ENCODE measurements around the gene RASAL1. TPM values are rescaled to one million over a fixed set of nuclear protein-coding genes. Genes with fewer than 3 reads are reported as not detected.

The RASAL1 gene
- total and polyA plus RNA-seq, 4 experiments from 2014 or later = 0.10 to 1.4 (median 0.63) TPM

DNA sequence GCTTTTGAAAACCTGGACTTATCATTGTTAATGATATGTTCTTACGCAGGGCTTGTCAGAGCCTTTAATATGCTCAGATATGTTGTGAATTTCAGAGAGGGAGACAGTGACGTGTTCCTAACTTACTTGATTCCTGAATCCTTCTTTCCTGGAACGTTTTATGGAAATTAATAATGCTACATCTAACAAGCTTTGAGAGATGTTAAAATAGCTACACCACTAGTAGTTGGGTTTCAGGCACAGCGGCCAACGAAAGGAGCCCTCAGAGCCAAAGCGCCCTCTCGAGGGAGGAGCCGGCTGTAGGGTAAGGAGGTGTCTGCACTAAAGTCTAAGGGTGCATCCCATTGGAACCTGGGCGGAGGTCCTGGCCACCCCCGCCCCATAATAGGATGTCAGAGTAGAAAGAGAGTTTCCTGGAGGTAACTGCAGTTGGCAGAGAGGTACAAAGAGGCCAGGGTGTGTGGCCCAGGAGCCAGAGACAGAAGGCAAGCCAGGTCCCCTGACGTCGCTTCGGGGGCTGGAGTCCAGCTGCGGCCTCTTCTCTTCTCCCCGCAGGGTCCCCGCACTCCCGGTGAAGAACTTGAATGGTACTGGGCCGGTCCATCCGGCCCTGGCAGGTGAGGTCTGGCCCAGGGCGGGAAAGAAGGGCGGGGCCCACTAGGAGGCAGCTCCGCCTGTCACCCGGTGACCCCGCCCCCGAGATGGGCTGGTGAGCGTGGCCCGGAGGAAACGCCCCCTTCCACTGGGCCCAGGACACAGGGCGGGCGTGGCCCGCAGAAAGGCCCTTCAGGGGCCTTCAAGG, 42.8 kb downstream of the RASAL1 start:
- Histone ChIP-seq H3K36me3 (ENCODE audit: insufficient read depth, low read length) (no peaks in the 10 kb centered on the region), H3K27me3 (ENCODE audit: insufficient read depth, low read length) (no peaks in the 10 kb centered on the region), H3K9me3 (ENCODE audit: control insufficient read depth in 1 of 2, low read length in 2 of 2) (no peaks in the 10 kb centered on the region), H3K4me3 (ENCODE audit: low read length in 2 of 2) (no peak overlapping the region), H3K27ac (ENCODE audit: low read depth, low read length) (no peak overlapping the region), H3K4me1 (ENCODE audit: insufficient read depth, low read length) (peaks cover 53% of the 10 kb centered on the region)
- Mint-ChIP-seq H3K27me3 (no peaks in the 10 kb centered on the region), H3K36me3 (peaks cover 4 to 8% of the 10 kb centered on the region in 2 donors), H3K9me3 (peaks cover 0 to 1% (median 0%) of the 10 kb centered on the region in 8 donors), H3K4me3 (peak overlapping the region in 4 of 8 donors; percentile 18 to 57 (median 49)), H3K4me1 (peaks cover 53 to 73% (median 60%) of the 10 kb centered on the region in 4 donors), H3K27ac (peak overlapping the region in 5 of 7 donors; percentile 23 to 89 (median 78))
- ChIA-PET CTCF (ENCODE audit: partially characterized antibody) (interaction anchor here (0.7 to 2.0 kb wide), 3 partner anchors 34 to 100 kb away, joined by 3 to 9 read pairs (median 5); no protein-coding TSS in a partner anchor), POLR2A (ENCODE audit: partially characterized antibody) (no interaction called here)
- intact Hi-C loops (cut with micrococcal nuclease) = loop anchor here (10.0 kb wide), 1 partner anchor 98 kb away; no protein-coding TSS in a partner anchor
- DNase-seq = no peak

- Histone ChIP-seq H3K4me1 (ENCODE audit: insufficient read depth, low read length) (peaks cover 66% of the 10 kb centered on the region), H3K4me3 (ENCODE audit: low read length in 2 of 2) (no peak overlapping the region), H3K36me3 (ENCODE audit: insufficient read depth, low read length) (no peaks in the 10 kb centered on the region), H3K9me3 (ENCODE audit: control insufficient read depth in 1 of 2, low read length in 2 of 2) (no peaks in the 10 kb centered on the region), H3K27me3 (ENCODE audit: insufficient read depth, low read length) (no peaks in the 10 kb centered on the region), H3K27ac (ENCODE audit: low read depth, low read length) (peak overlapping the region; percentile 4)
- H3K27me3 Mint-ChIP-seq = no peaks in the 10 kb centered on the region
- intact Hi-C loops (cut with micrococcal nuclease) = loop anchor here (10.0 kb wide), 1 partner anchor 97 kb away; no protein-coding TSS in a partner anchor
- peaks cover 4 to 5% of the 10 kb centered on the region in 2 donors for H3K36me3 Mint-ChIP-seq
- CTCF ChIA-PET (ENCODE audit: partially characterized antibody) = interaction anchor here (1.3 to 2.0 kb wide), 3 partner anchors 43 to 98 kb away, joined by 4 to 9 read pairs (median 5); no protein-coding TSS in a partner anchor
- H3K4me1 Mint-ChIP-seq = peaks cover 61 to 81% (median 72%) of the 10 kb centered on the region in 4 donors
- H3K4me3 Mint-ChIP-seq = peak overlapping the region in 7 of 8 donors; percentile 45 to 80 (median 65)
- POLR2A ChIA-PET (ENCODE audit: partially characterized antibody) = interaction anchor here (0.6 kb wide), 1 partner anchor 185 kb away, joined by 3 read pairs; the partner anchor contains the start of gene OAS1
- H3K9me3 Mint-ChIP-seq = peaks cover 0 to 1% (median 0%) of the 10 kb centered on the region in 8 donors
- peak overlapping the region in 6 of 7 donors; percentile 61 to 90 (median 82) for H3K27ac Mint-ChIP-seq
- DNase-seq = no peak
Measured at GRCh38 chr12:113091506-113091905, 44.1 kb downstream of the RASAL1 start.

DNA sequence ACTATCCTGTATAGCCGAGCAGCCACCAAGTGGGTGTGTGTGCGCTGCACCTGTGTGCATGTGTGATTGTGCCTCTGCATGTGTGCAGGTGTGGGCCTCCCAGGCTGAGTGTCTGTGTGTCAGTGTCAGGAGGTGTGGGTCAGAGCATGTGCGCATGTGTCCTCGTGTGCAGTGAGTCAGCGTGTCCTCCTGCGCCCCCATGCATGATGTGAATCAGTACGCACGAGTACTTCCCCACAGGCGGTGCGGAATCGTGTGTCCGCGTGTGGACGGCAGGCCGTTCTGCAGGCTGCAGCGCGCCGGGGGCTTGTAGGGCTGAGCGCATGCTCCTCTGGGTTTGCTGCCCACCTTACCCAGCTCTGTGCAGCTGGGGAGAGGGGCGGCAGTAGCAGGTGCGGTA, 44.8 kb downstream of the RASAL1 start:
- no peak for DNase-seq
- H3K27me3 Mint-ChIP-seq = no peaks in the 10 kb centered on the region
- peak overlapping the region in 6 of 7 donors; percentile 6 to 93 (median 70) for H3K27ac Mint-ChIP-seq
- Histone ChIP-seq H3K36me3 (ENCODE audit: insufficient read depth, low read length) (no peaks in the 10 kb centered on the region), H3K9me3 (ENCODE audit: control insufficient read depth in 1 of 2, low read length in 2 of 2) (no peaks in the 10 kb centered on the region), H3K4me3 (ENCODE audit: low read length in 2 of 2) (no peak overlapping the region), H3K27ac (ENCODE audit: low read depth, low read length) (no peak overlapping the region), H3K4me1 (ENCODE audit: insufficient read depth, low read length) (peaks cover 73% of the 10 kb centered on the region), H3K27me3 (ENCODE audit: insufficient read depth, low read length) (no peaks in the 10 kb centered on the region)
- H3K9me3 Mint-ChIP-seq = peaks cover 0 to 1% (median 0%) of the 10 kb centered on the region in 8 donors
- peaks cover 67 to 88% (median 79%) of the 10 kb centered on the region in 4 donors for H3K4me1 Mint-ChIP-seq
- intact Hi-C loops (cut with micrococcal nuclease) = loop anchor here (10.0 kb wide), 1 partner anchor 96 kb away; no protein-coding TSS in a partner anchor
- CTCF ChIA-PET (ENCODE audit: partially characterized antibody) = interaction anchor here (0.9 to 3.0 kb wide), 3 partner anchors 8 to 42 kb away, joined by 4 to 15 read pairs (median 4); partner anchors contain the start of gene DTX1
- H3K36me3 Mint-ChIP-seq = peaks cover 4 to 5% of the 10 kb centered on the region in 2 donors
- H3K4me3 Mint-ChIP-seq = peak overlapping the region in 6 of 8 donors; percentile 21 to 80 (median 56)
- POLR2A ChIA-PET (ENCODE audit: partially characterized antibody) = interaction anchor here (1.1 to 1.7 kb wide), 3 partner anchors 9 to 29 kb away, joined by 4 to 5 read pairs (median 4); no protein-coding TSS in a partner anchor

- CTCF ChIA-PET (ENCODE audit: partially characterized antibody) = interaction anchor here (0.7 to 3.0 kb wide), 7 partner anchors 9 to 189 kb away, joined by 3 to 15 read pairs (median 4); partner anchors contain the start of gene DTX1
- peak overlapping the region in 7 of 8 donors; percentile 63 to 84 (median 74) for H3K4me3 Mint-ChIP-seq
- POLR2A ChIA-PET (ENCODE audit: partially characterized antibody) = interaction anchor here (0.7 to 1.7 kb wide), 7 partner anchors 8 to 181 kb away, joined by 3 to 5 read pairs (median 4); partner anchors contain the start of gene DTX1
- peak overlapping the region in 1 of 2 donors; percentile 44 for H3K4me3 ChIP-seq (ENCODE audit: low read length in 2 of 2)
- DNase-seq = no peak
- H3K9me3 Mint-ChIP-seq = peaks cover 0 to 1% (median 0%) of the 10 kb centered on the region in 8 donors
- H3K36me3 Mint-ChIP-seq = peaks cover 4 to 5% of the 10 kb centered on the region in 2 donors
- peaks cover 81% of the 10 kb centered on the region for H3K4me1 ChIP-seq (ENCODE audit: insufficient read depth, low read length)
- peak overlapping the region; percentile 93 to 96 (median 95) for H3K27ac Mint-ChIP-seq
- peaks cover 70 to 90% (median 81%) of the 10 kb centered on the region in 4 donors for H3K4me1 Mint-ChIP-seq
- H3K36me3 ChIP-seq (ENCODE audit: insufficient read depth, low read length) = no peaks in the 10 kb centered on the region
- peak overlapping the region; percentile 54 for H3K27ac ChIP-seq (ENCODE audit: low read depth, low read length)
- intact Hi-C loops (cut with micrococcal nuclease) = loop anchor here (2.0 to 10.0 kb wide), 2 partner anchors 33 to 95 kb away; partner anchors contain the start of gene DTX1
- no peaks in the 10 kb centered on the region for H3K9me3 ChIP-seq (ENCODE audit: control insufficient read depth in 1 of 2, low read length in 2 of 2)
- no peaks in the 10 kb centered on the region for H3K27me3 Mint-ChIP-seq
- H3K27me3 ChIP-seq (ENCODE audit: insufficient read depth, low read length) = no peaks in the 10 kb centered on the region
Measured at GRCh38 chr12:113089839-113090238, 45.7 kb downstream of the RASAL1 start.

DNA sequence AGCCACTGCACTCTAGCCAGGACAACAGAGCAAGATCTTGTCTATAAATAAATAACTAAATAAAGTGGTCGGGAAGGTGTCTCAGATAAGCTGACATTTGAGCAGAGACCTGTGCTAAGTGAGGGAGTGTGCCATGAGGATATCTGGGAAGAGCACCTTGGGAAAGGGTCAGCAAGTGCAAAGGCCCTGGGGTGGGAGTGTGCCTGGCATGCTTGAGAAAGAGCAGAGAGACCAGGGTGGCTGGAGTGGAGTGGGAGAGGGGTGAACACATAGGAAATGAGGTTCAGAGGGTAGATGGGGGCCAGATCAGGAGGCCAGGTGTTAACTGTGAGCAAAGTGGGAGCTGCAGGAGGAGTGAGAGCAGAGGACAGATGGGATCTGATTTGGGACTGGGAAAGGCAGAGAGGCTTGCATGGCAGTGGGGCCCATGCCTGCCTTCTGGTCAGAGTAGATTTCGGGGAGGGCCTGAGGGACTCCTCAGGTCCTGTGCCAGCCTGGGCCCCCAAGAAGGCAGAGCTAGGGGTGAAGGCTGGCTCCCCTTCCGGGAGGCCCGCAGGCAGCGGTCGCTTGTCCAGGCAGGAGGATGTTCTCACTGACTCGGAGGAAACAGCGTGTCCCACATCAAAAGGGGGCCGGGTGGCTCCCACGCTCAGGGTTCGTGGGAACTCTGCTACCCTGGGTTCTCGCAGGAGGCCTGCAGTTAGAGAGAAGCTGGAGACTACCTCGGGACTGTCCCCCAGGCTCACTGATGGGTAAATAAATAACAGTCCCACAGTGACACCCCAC, 46.4 kb downstream of the RASAL1 start:
- Histone ChIP-seq H3K9me3 (ENCODE audit: control insufficient read depth in 1 of 2, low read length in 2 of 2) (no peaks in the 10 kb centered on the region), H3K27me3 (ENCODE audit: insufficient read depth, low read length) (no peaks in the 10 kb centered on the region), H3K36me3 (ENCODE audit: insufficient read depth, low read length) (no peaks in the 10 kb centered on the region), H3K4me3 (ENCODE audit: low read length in 2 of 2) (peak overlapping the region in 1 of 2 donors; percentile 44), H3K4me1 (ENCODE audit: insufficient read depth, low read length) (peaks cover 81% of the 10 kb centered on the region), H3K27ac (ENCODE audit: low read depth, low read length) (peak overlapping the region; percentile 54)
- Mint-ChIP-seq H3K4me1 (peaks cover 73 to 96% (median 84%) of the 10 kb centered on the region in 4 donors), H3K36me3 (peaks cover 4 to 8% of the 10 kb centered on the region in 2 donors), H3K27ac (peak overlapping the region; percentile 93 to 96 (median 95)), H3K27me3 (no peaks in the 10 kb centered on the region), H3K4me3 (peak overlapping the region; percentile 63 to 84 (median 73)), H3K9me3 (peaks cover 0 to 1% (median 0%) of the 10 kb centered on the region in 8 donors)
- ChIA-PET CTCF (ENCODE audit: partially characterized antibody) (interaction anchor here (0.7 to 3.0 kb wide), 8 partner anchors 10 to 188 kb away, joined by 3 to 15 read pairs (median 3); no protein-coding TSS in a partner anchor), POLR2A (ENCODE audit: partially characterized antibody) (interaction anchor here (0.7 to 1.7 kb wide), 6 partner anchors 8 to 181 kb away, joined by 3 to 5 read pairs (median 4); partner anchors contain the start of gene DTX1)
- intact Hi-C loops (cut with micrococcal nuclease) = loop anchor here (2.0 kb wide), 1 partner anchor 32 kb away; the partner anchor contains the start of gene DTX1
- DNase-seq = peak; percentile 40 to 55 (median 43)

- H3K36me3 ChIP-seq (ENCODE audit: insufficient read depth, low read length) = no peaks in the 10 kb centered on the region
- H3K4me3 ChIP-seq (ENCODE audit: low read length in 2 of 2) = no peak overlapping the region
- peak in 1 of 5 donors; percentile 15 for DNase-seq
- peak overlapping the region; percentile 6 to 84 (median 72) for H3K4me3 Mint-ChIP-seq
- H3K9me3 Mint-ChIP-seq = peaks cover 0 to 1% (median 0%) of the 10 kb centered on the region in 8 donors
- no peaks in the 10 kb centered on the region for H3K9me3 ChIP-seq (ENCODE audit: control insufficient read depth in 1 of 2, low read length in 2 of 2)
- H3K4me1 ChIP-seq (ENCODE audit: insufficient read depth, low read length) = peaks cover 80% of the 10 kb centered on the region
- ChIA-PET CTCF (ENCODE audit: partially characterized antibody) (interaction anchor here (0.9 to 3.0 kb wide), 3 partner anchors 10 to 25 kb away, joined by 3 to 15 read pairs (median 3); no protein-coding TSS in a partner anchor), POLR2A (ENCODE audit: partially characterized antibody) (interaction anchor here (1.6 to 1.7 kb wide), 2 partner anchors 18 to 110 kb away, joined by 6 to 7 read pairs; partner anchors contain the start of gene OAS2)
- H3K36me3 Mint-ChIP-seq = peaks cover 7 to 11% of the 10 kb centered on the region in 2 donors
- peak overlapping the region; percentile 8 for H3K27ac ChIP-seq (ENCODE audit: low read depth, low read length)
- H3K4me1 Mint-ChIP-seq = peaks cover 75 to 99% (median 84%) of the 10 kb centered on the region in 4 donors
- H3K27ac Mint-ChIP-seq = peak overlapping the region; percentile 84 to 96 (median 94)
- H3K27me3 Mint-ChIP-seq = no peaks in the 10 kb centered on the region
- intact Hi-C loops (cut with micrococcal nuclease) = loop anchor here (2.0 kb wide), 1 partner anchor 31 kb away; the partner anchor contains the start of gene DTX1
- no peaks in the 10 kb centered on the region for H3K27me3 ChIP-seq (ENCODE audit: insufficient read depth, low read length)
Measured at GRCh38 chr12:113088037-113088436, 47.5 kb downstream of the RASAL1 start.

Data from CD4-positive, alpha-beta memory T cell (primary cell).